Colonic mucosa (tissue), 4 donors: ENCODE results near the gene FCMR. TPM values are rescaled to one million over a fixed set of nuclear protein-coding genes. Genes with fewer than 3 reads are reported as not detected.
"Not testable (repeated sequence)": the region's sequence is repeated elsewhere in the genome, so short reads cannot be mapped to it uniquely, and the experiment has no call there.

Experiments
- DNase-seq: peaks from one replicate; pipeline ENCODE4 v3.0.0-alpha.2; 2020
- H3K27ac ChIP-seq: fragments of 200-600 bp; one replicate; pipeline ENCODE4 v1.8.0; 2021
- H3K27me3 ChIP-seq: fragments of 200-600 bp; one replicate; pipeline ENCODE4 v1.8.0; 2021
- H3K36me3 ChIP-seq: fragments of 200-600 bp; one replicate; pipeline ENCODE4 v1.8.0; 2021
- H3K4me1 ChIP-seq: fragments of 200-600 bp; one replicate; pipeline ENCODE4 v1.8.0; 2021; ENCODE audit warnings: mild to moderate bottlenecking
- H3K4me3 ChIP-seq: fragments of 200-600 bp; one replicate; pipeline ENCODE4 v1.8.0; 2021
- H3K9ac ChIP-seq, 2 donors: one replicate each; pipeline ENCODE4 v1.7.0; 2013; ENCODE audit warnings: control low read depth in 2 of 2, low read depth in 2 of 2, low read length in 2 of 2
- H3K9me3 ChIP-seq: fragments of 200-600 bp; one replicate; pipeline ENCODE4 v1.8.0; 2021
- CTCF ChIP-seq: fragments of 200-600 bp; IDR thresholded peaks from one replicate; pipeline ENCODE4 v1.8.0; 2022; ENCODE audit warnings: antibody characterized with exemption, mild to moderate bottlenecking
- intact Hi-C: fragments of 100-400 bp; cut with DNase I; formaldehyde crosslinking; loops from one replicate; pipeline ENCODE4 v1.14.1; 2022
- total RNA-seq, 2 donors: library from RNA; stranded (reverse); fragmentation: NEBNext Ultra II Directional in 1 of 2; extraction: Animal tissue kit (Norgen Biotek cat#: 25700) in 1 of 2; gene quantifications; one replicate each; pipeline ENCODE4 v1.2.1, GENCODE V29; 2021
- donor health status: healthy.
- donor health status: DM: no; HTN: no; CAD: no.
- donor health status: DM: no; HTN: no; CAD: no.

The FCMR gene
- total RNA-seq, 2 donors from 2014 or later = 2.3 to 2.7 TPM

GRCh38 chr1:206859082-206859521 is 62.6 kb downstream of the FCMR start:
- no peak overlapping the region for H3K9ac ChIP-seq
- TF ChIP-seq CTCF = no peak
- no peaks in the 10 kb centered on the region for H3K36me3 ChIP-seq
- H3K9me3 ChIP-seq = no peaks in the 10 kb centered on the region
- no peaks in the 10 kb centered on the region for H3K4me1 ChIP-seq
- intact Hi-C loops = no loop called here
- no peak overlapping the region for H3K4me3 ChIP-seq
- DNase-seq = no peak
- H3K27ac ChIP-seq = no peak overlapping the region
- no peaks in the 10 kb centered on the region for H3K27me3 ChIP-seq

- intact Hi-C loops = no loop called here
- H3K4me3 ChIP-seq = no peak overlapping the region
- TF ChIP-seq CTCF = no peak
Observed at GRCh38 chr1:206856674-206857464, 64.9 kb downstream of the FCMR start.

GRCh38 chr1:206855859-206856258 is 65.9 kb downstream of the FCMR start:
- DNase-seq = no peak
- no peak overlapping the region for H3K9ac ChIP-seq
- intact Hi-C loops = no loop called here

More at GRCh38 chr1:206856674-206857464, 64.9 kb downstream of the FCMR start:
- H3K4me1 ChIP-seq = no peaks in the 10 kb centered on the region
- H3K27me3 ChIP-seq = no peaks in the 10 kb centered on the region
- H3K9ac ChIP-seq = no peak overlapping the region
- DNase-seq = no peak
- H3K27ac ChIP-seq = no peak overlapping the region
- no peaks in the 10 kb centered on the region for H3K9me3 ChIP-seq
- no peaks in the 10 kb centered on the region for H3K36me3 ChIP-seq

GRCh38 chr1:206854401-206855129 is 67.2 kb downstream of the FCMR start:
- no peak for DNase-seq
- no peaks in the 10 kb centered on the region for H3K27me3 ChIP-seq
- no peak overlapping the region for H3K9ac ChIP-seq
- no peaks in the 10 kb centered on the region for H3K9me3 ChIP-seq
- no peaks in the 10 kb centered on the region for H3K4me1 ChIP-seq
- H3K27ac ChIP-seq = no peak overlapping the region
- TF ChIP-seq CTCF = no peak
- intact Hi-C loops = no loop called here
- H3K36me3 ChIP-seq = no peaks in the 10 kb centered on the region
- no peak overlapping the region for H3K4me3 ChIP-seq

More at GRCh38 chr1:206855859-206856258, 65.9 kb downstream of the FCMR start:
- no peaks in the 10 kb centered on the region for H3K27me3 ChIP-seq
- no peak overlapping the region for H3K4me3 ChIP-seq
- no peaks in the 10 kb centered on the region for H3K4me1 ChIP-seq
- no peak overlapping the region for H3K27ac ChIP-seq
- no peak for TF ChIP-seq CTCF
- no peaks in the 10 kb centered on the region for H3K36me3 ChIP-seq
- H3K9me3 ChIP-seq = no peaks in the 10 kb centered on the region

GRCh38 chr1:206853696-206854095 is 68.0 kb downstream of the FCMR start:
- H3K9ac ChIP-seq, H3K36me3 ChIP-seq, H3K27ac ChIP-seq, H3K4me1 ChIP-seq, intact Hi-C loops, H3K27me3 ChIP-seq, H3K9me3 ChIP-seq, H3K4me3 ChIP-seq, DNase-seq: not testable (repeated sequence)

Other genes with a start within 250 kb of the FCMR start
- gene MAPKAPK2, start 237.0 kb downstream of the FCMR start, total RNA-seq = 10 to 100 TPM; 61.4 to 71.1 TPM
- under 1 TPM in 1 of 2 donors, not detected in 1; 0.40 TPM for gene IL19, start 151.2 kb downstream of the FCMR start, total RNA-seq
- gene IL10, start 149.4 kb downstream of the FCMR start, total RNA-seq = under 1 TPM; 0.17 to 0.29 TPM
- not detected for gene IL20, start 56.3 kb downstream of the FCMR start, total RNA-seq
- not detected for gene IL24, start 24.5 kb downstream of the FCMR start, total RNA-seq
- over 10,000 TPM in 1 of 2 donors, 1,000 to 10,000 TPM in 1; 7,504 to 12,164 TPM for gene PIGR, start 24.5 kb upstream of the FCMR start, total RNA-seq
- 1 to 10 TPM in 1 of 2 donors, under 1 TPM in 1; 0.56 to 4.5 TPM for gene FCAMR, start 48.5 kb upstream of the FCMR start, total RNA-seq
- 10 to 100 TPM; 12.0 to 25.5 TPM for gene C1orf116, start 110.8 kb upstream of the FCMR start, total RNA-seq
- gene YOD1, start 129.3 kb upstream of the FCMR start, total RNA-seq = 1 to 10 TPM; 5.7 to 8.0 TPM
- 10 to 100 TPM; 52.1 to 88.5 TPM for gene PFKFB2, start 131.3 kb upstream of the FCMR start, total RNA-seq
- 1 to 10 TPM; 5.0 to 9.6 TPM for gene C4BPB, start 166.9 kb upstream of the FCMR start, total RNA-seq
- gene C4BPA, start 182.3 kb upstream of the FCMR start, total RNA-seq = 1 to 10 TPM; 1.9 to 2.3 TPM